Stimulated activated CD4-positive, alpha-beta T cell treated with anti-CD3 and anti-CD28 coated beads, Interleukin-12 subunit alpha, Interleukin-12 subunit beta, amount 100 ng/mL, for 4 hours (primary cell): Measurements from ENCODE around the gene ZSCAN1.
"Not testable (repeated sequence)": the region's sequence is repeated elsewhere in the genome, so short reads cannot be mapped to it uniquely, and the experiment has no call there.

Source experiments
- DNase-seq: peaks from one replicate; pipeline ENCODE4 v3.0.0-alpha.2; 2020

ZSCAN1 gene, protein sequence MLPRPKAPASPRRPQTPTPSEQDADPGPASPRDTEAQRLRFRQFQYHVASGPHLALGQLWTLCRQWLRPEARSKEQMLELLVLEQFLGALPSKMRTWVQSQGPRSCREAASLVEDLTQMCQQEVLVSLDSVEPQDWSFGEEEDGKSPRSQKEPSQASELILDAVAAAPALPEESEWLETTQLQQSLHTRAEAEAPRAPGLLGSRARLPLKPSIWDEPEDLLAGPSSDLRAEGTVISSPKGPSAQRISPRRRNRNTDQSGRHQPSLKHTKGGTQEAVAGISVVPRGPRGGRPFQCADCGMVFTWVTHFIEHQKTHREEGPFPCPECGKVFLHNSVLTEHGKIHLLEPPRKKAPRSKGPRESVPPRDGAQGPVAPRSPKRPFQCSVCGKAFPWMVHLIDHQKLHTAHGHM

DNA sequence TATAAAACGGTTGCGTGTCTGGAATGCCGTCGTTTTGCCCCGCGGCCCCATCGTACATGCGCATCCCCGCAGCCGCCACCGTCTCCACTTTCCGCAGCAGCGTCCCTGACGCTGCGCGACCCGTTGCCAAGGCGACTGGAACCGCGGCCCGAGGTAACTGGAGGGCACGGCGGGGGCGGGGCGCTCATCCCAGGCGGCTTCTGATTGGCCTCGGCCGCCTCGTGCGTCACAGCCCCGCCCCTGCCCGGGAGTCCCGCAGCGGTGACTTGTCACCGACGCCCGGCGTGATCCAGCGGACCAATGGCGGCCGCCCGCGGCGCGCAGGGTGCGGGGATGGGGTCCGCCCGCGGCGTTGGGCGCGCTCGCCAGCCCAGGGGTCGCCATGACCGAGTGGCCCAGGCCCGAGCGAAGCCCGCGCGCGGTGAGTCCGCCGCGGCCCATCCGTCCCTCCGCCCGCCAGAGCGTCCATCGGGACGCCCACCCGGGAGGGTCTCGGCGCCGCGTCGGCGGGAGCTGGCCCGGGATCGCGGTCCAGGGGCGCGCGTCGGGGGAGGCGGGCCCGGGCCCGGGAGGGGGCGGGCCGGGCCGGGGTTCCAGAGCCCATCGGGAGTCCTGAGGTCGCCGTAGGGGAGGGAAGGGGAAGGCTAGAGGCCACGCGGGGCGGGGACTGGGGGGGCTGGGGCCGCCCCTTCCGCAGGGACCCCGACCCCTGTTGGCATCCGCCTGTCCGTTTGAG is at the start of gene ZSCAN1:
Gene ZSCAN1, plus strand, starts transcription at position 285 of the 736 bp plus-strand sequence. CDS start 3,812 bp downstream, outside the sequence.
- peak; percentile 16 for DNase-seq

DNA sequence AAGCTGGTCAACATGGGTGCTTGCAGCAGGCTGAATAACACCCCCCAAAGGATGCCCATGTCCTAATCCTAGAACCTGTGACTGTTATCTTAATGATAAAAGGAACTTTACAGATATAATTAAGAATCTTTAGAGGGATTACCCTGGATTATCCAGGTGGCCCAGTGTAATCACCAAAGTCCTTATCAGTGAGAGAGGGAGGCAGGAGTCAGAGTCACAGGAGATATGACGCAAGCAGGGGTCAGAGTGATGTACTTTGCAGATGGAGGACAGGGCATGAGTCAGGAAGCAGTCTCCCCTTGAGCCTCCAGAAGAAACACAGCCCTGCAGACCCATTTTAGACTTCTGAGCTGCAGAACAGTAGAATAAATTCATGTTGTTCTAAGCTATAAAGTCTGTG is 41.0 kb upstream of the ZSCAN1 start:
- DNase-seq = no peak

DNA sequence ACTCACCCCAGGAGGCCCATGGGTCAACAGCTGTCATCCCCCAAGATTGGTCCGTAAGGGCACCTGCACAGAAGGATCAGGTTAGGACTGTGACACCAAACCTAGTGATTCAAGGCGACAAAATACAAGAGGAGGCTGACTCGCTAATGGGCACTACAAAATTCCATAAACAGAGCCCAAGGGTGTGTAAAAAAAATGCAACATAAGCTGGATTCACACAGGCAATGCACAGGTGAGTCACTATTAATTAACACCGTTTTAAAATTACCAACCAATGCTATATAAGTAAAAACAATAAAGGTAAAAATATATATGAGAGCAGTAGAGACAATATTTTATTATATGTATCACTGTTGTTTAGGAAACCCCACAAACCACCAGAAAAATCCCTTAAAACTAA is 33.1 kb upstream of the ZSCAN1 start:
- no peak for DNase-seq

DNA sequence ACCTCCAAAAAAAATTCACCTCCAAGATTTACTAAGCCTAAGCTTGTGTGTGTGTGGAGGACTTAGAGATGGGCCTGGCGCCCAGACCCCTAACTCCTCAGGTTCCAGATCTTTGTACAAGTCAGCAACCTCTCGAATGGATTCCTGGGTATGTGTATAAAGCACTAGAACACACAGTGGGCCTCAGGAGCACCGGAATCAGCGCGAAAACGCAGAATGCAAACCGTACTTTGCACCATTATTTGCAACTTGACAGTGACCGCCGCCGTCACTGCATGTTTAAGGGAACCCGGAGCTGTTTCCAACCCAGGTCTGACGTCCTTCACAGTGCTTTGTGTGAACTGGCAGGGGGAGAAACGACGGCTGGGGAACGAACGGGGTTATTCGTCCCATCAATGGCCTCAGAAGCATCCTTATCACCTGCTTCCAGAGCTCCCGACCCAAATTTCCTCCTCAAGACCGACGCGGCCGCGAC is 31.9 kb upstream of the ZSCAN1 start:
- no peak for DNase-seq

DNA sequence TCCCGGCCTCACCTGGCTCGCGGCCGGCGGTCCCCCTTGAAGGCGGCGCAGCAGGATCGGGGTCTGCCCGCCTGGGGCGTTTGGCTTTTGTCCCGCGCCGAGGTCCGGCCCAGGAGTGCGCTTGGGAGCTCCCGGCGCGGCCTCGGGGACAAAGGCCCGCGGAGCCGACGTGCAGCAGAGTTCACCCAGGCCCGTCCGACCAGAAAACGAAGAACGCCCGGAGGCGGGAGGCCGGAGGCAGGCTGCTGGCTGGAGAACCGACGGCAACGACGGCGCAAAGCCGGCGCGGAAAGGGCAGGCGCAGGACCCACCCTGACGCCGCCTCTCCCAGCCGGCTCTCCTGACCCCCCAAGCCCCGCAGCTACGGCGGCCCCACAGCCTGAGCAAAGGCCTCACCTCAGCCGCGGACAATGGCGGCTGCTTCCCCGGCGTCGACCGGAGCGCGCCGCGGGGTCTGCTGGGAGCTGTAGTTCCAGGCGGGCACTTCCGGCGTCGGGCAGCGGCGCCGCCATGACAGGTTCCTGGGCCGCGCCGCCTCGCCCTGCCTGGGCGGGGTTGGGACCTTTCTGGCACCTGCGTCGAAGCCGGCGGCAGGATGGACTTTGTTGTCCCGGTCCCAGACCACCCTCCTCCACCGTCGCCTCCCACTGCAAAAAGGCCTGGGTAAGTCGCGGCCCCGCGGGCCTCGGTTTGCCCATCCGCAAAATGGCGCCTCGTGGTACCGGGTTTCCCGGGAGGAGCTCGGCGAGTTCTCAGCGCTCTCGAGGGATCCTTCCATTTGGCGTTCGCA is 31.2 kb upstream of the ZSCAN1 start, which contains the start of gene ZNF606:
Gene ZNF606, minus strand, starts transcription at position 437 of the 790 bp plus-strand sequence. CDS start 1,501 bp downstream, outside the sequence.
- DNase-seq = peak; percentile 82

DNA sequence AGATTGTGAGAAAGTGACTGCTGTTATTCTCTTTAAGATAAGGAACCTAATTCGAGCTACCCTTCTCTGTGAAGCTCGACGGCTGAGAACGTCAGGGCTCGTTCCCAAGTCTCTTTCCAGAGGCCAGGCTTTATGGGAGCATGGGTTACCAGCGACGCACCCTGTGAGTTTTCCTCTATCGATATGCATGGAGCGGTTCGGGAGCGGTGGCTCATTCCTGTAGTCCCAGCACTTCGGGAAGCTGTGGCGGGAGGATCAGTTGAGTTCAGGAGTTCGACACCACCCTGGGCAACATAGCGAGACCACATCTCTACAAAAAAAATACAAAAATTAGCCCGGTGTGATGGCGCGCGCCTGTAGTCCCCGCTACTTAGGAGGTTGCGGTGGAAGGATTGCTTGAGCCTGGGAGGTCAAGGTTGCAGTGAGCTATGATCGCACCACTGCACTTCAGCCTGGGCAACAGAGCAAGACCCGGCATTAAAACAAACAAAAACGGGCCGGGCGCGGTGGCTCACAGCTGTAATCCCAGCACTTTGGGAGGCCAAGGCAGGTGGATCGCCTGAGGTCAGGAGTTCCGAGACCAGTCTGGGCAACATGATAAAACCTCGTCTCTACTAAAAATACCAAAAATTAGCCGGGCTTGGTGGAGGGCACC is 30.5 kb upstream of the ZSCAN1 start:
- DNase-seq = peak; percentile 3

DNA sequence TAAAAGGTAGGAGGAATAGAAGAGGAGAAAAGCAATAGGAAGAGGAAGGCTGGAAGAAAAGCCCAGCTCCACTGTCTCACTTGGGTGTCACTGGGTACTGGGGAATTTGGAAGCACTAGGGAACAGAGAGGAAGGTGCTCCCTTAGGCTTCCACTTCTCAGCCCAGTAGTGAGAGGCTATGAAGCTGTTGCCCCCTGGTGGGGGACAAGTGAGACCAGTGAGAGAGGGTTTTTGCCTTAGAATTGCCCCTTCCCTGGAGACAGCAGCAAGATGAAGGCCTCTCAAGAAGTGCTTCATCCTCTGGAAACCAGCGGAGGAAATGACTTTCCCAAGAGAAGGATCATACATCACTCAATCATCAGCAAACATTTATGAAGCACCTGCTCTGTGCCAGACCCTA is 26.5 kb upstream of the ZSCAN1 start:
- no peak for DNase-seq

DNA sequence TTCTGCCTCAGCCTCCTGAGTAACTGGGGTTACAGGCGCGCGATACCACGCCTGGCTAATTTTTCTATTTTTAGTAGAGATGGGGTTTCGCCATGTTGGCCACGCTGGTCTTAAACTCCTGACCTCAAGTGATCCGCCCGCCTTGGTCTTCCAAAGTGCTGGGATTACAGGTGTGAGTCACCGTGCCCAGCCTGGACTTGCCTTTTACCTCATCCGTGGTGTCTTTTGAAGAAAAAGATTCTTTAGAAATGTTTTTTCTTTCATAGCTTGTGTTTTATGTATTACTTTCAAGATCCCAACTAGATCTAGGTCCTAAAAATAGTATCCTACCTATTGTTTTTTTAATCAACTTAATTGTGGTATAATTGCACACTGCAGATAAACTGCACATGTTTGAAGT is 24.9 kb upstream of the ZSCAN1 start:
- DNase-seq = not testable (repeated sequence)

DNA sequence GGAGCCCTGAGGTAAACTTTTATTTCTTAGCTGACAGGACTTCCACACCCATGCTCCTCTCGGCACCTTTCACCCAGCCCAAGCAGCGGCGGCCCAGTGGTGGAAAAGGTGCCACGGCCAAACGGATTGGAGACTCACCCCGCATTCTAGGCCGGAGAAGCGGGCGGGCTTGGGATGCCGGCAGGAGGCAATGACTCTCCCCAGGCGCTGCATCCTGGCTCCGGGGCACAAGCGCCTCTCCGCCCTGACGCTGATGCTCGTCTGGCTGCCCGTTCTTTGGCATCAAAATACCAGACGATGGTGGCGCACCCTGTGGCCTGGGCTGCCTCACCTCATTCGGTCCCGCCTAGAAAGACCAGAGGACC is 24.5 kb upstream of the ZSCAN1 start:
- DNase-seq = no peak

DNA sequence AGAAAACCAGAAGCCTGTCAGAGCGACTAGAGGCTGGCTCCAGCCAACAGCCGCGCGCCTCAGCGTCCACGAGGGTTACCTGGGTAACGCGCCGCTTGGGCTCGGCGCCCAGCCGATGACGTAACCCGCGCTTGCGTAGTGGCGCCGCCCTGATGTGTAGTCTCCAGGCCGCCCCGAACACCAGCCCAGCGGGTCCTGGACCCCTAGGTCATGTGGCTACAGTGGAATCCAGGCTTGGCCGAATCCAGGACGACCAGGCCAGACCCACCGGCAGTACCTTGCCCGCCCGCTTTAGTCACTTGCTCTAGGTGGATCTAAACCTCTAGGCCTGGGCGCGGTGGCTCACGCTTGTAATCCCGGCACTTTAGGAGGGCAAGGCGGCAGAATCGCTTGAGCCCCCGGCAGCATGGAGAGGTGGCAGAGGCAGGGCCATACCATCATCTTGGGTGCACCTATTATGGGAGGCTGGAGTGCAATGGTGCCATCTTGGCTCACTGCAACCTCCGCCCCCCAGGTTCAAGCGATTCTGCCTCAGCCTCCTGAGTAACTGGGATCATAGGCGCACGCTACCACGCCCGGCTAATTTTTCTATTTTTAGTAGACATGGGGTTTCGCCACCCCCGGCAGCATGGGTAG is 24.0 kb upstream of the ZSCAN1 start:
- DNase-seq = peak; percentile 42

DNA sequence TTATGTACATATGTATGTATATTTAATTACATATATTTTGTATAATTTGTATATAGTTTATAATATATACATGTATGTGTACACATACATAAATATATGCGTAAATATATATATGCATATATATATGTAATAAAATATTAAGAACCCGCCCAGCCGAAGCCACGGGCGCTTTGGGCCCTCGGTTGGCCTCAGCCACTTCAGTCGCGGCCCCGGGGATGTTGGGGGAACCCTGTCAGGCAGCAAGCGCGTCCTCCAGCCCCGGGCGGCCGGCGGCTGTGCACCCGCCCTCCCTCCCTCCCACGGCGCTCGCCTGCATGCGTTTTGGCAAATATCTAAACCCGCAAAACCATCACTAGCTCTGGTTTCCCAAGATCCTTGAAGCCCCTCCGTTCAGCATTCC is 23.3 kb upstream of the ZSCAN1 start:
- no peak for DNase-seq

DNA sequence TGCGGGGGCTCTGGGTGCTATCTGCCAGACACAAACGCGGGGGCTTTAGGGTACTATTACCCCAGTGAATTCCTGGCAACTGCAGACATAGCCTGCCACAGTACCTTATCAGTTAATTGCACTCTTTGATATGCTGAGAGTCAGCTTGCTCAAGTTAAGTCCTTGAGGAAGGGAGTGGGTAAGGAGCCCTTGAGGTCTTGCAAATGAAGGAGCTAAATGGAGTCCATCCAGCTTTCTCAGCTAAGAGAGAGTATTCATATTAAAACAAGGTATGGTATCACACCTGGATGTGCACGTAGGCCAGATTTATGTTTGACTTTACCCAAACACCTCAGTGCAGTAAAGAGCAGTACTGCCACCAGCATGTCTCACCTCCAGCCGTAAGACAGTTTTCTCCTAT is 19.7 kb upstream of the ZSCAN1 start:
- DNase-seq = no peak

DNA sequence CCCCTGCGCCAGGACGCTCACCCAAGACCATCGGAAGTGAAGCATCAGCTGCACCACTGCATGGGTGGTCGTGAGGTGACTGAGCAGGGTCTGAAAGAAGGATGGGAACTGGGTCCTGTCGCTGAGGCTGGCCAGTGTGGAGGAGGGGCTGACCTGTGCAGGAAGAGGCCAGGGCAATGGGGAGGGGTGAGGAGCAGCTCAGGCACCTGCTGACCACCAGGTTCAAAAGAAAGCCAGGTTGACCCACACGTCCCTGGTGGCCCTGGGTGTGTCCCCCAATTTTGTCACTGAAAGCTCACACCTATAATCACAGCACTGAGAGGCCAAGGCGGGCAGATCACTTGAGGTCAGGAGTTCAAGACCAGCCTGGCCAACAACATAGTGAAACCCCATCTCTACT is 13.7 kb upstream of the ZSCAN1 start:
- DNase-seq = no peak

DNA sequence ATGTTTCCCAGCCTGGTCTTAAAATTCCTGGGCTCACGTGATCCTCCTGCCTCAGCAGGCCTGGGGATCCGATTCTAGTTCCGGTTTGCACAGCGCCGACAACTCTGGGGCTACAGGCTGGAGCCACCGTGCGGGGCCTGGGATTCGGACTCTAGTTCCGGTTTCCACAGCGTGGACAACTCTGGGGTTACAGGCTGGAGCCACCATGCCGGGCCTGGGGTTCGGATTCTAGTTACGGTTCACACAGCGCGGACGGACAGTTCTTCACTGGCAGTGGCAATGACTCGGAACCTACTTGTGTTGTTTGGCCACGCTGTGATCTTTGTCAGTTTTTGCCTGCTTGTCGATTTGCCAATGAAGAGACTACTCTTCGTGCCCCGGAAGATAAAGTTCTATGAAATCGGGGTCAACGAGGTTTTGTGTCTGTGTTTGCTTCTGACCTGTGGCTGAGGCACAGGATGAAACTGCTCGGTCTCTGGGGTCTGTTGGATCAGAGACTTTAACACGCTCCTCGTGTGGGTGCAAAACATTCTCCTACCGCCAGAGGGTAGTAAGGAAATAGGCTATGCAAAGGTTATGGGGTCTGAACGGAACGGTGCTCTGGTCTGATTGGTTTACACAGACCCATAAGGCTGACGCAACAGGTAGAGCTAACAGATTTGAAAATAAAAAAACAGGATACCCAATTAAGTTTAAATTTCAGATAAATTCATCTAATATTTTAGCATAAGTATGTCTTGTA is 12.1 kb upstream of the ZSCAN1 start:
- DNase-seq = no peak

DNA sequence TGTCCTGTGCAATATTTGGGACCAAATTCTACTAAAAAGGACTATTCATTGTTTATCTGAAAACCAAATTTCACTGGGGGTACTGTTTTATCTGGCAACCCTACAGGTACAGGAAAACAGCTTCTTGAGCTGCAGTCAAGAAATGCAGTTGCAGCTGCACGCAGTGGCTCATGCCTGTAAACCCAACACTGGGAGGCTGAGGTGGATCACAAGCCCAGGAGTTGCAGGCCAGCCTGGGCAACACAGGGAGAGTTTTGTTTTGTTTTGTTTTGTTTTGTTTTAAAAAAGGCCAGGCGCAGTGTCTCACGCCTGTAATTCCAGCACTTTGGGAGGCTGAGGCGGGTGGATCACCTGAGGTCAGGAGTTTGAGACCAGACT is 11.6 kb upstream of the ZSCAN1 start:
- no peak for DNase-seq

DNA sequence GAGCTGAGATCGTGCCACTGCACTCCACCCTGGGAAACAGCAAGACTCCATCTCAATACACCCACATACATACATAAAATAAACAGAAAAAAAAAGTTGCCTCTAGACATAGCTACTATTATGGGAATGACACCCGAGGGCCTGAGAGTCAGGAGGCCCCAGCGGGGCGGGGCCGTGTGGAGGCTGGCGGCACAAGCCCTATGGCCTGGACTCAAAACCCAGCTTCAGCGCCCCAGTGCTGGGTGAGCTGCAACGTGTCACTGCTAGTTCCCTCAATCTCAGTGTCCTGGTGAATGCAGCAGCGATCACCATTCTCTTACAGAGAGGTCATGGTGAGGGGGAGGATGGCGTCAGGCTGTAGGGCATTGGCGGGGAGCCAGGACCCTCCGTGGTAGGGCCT is 9.2 kb upstream of the ZSCAN1 start:
- DNase-seq = no peak

DNA sequence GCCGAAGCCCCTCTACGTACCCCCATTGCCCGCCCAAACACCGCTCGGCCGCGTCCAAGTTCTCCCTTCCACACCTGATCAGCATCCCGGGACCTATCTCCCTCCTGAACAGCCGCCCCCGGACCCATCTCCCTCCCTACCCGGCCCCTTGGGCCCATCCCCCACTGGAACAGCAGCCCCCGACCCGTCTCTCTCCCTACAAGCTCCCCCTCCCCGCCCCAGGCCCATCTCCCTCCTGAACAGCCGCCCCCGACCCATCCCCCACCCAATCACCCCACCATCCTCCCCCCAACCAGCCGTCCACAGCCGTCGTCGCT is 610 bp downstream of the ZSCAN1 start:
- no peak for DNase-seq

DNA sequence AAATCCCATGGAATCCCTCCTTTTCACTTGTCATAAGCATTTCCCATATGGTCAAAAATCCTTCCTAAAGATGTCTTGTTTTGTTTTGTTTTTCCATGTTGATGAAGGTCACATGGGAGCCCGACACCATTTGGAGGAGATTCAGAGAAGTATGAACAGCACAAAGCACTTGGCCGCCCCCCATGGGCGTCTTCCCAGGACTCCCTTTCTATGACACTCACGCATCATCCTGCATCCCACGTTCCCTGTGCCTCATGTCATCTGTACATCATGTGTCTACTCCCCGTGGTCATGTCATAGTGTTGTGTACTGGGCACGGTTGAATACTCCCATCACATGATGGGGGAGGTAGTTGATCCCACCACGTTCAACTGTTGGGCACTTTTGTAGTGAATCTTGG is 2.0 kb downstream of the ZSCAN1 start:
- no peak for DNase-seq

DNA sequence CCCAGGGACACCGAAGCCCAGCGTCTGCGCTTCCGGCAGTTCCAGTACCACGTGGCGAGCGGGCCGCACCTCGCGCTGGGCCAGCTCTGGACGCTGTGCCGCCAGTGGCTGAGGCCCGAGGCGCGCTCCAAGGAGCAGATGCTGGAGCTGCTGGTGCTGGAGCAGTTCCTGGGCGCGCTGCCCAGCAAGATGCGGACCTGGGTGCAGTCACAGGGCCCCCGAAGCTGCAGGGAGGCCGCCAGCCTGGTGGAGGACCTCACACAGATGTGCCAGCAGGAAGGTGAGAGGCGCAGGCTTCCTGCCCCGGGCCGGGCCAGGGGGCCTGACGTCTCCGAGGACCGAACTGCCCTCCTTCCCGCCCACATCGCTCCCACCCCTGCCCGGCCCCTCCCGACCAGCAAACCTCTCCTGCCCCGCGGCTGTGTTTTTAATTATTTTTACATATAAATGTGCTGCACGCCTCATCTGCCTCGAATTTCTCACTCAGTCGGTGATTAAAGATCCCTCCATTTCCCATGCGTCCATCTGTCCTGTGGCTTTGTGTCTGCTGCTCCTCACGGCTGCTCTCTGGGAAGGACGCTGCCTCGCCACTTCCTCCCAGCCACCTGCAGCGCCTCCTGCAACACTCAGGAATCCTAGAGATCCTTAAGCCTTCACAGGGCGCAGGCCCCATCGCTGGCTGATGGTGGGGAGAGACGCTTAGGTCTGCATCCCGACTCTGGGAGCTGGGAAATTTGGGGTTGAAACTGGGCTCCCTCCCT is 4.3 kb downstream of the ZSCAN1 start:
- DNase-seq = no peak

DNA sequence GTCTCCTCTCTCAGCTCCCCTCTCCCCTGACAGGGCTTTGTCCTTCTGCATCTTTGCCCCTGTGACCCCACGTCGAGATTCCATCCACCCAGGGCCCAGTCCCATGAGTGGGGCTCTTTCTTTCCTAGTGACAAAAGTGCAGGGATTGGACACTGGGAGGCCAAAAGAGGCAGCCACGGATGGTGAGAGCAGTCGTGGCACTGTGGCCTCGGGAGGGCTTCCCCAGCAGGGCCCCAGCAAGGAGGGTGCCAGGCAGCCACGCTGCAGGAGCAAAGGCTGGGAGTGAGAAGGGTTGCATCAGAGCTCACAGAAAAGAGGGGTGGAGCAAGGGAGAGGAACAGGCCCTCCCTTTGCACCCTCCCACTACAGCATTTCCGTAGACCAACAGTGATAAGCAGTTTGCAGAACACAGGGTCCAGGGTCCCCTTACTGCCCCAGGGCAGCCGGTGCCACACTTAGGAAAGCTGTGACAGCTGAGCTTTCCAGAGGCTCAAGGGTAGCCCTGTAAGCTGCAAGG is 4.9 kb downstream of the ZSCAN1 start:
- DNase-seq = no peak
